ENCODE data around the gene FAH. TPM values are rescaled to one million over a fixed set of nuclear protein-coding genes. Genes with fewer than 3 reads are reported as not detected.

Gene FAH
- total RNA-seq, 1 experiment from 2014 or later, result 21.5 TPM

- H3K23ac ChIP-seq (ENCODE audit: insufficient read length, low read depth, low read length), result no peak overlapping the region
- no peak overlapping the region for H2BK5ac ChIP-seq (ENCODE audit: insufficient read length, low read length)
- no peak overlapping the region for H2BK15ac ChIP-seq (ENCODE audit: low read depth, low read length)
- no peak overlapping the region for H2AFZ ChIP-seq (ENCODE audit: low read length)
- no peak overlapping the region for H3K27ac ChIP-seq (ENCODE audit: insufficient read length, low read depth, low read length)
- Mint-ChIP-seq H3K9me3 (no peaks in the 10 kb centered on the region), H3K27me3 (ENCODE audit: low read depth) (no peaks in the 10 kb centered on the region), H3K4me1 (peaks cover 15 to 19% of the 10 kb centered on the region in 2 experiments), H3K27ac (peak overlapping the region in 1 of 3 experiments; percentile 3; a peak in 1 of 7 replicates), H3K4me3 (no peak overlapping the region), H3K36me3 (ENCODE audit: insufficient read depth in 1 of 3, low read depth in 3 of 3) (no peaks in the 10 kb centered on the region)
- no peak for TF ChIP-seq CTCF (conservative IDR thresholded peaks at IDR 0.05)
- no peak overlapping the region for H2BK120ac ChIP-seq (ENCODE audit: low read depth, low read length, poor library complexity, severe bottlenecking)
- no peaks in the 10 kb centered on the region for H3K4me1 ChIP-seq (ENCODE audit: insufficient read depth, low read length)
- no peaks in the 10 kb centered on the region for H3K23me2 ChIP-seq (ENCODE audit: insufficient read length, low read depth, low read length, poor library complexity, severe bottlenecking)
- no peak for DNase-seq
- no peak overlapping the region for H4K91ac ChIP-seq (ENCODE audit: insufficient read length, low read depth, low read length)
- no peak overlapping the region for H4K5ac ChIP-seq (ENCODE audit: insufficient read length, low read depth, low read length)
- H3K27me3 ChIP-seq (ENCODE audit: insufficient read depth, low read length), result no peaks in the 10 kb centered on the region
- no peak overlapping the region for H3K14ac ChIP-seq (ENCODE audit: insufficient read depth, low read length)
- no peak overlapping the region for H2BK20ac ChIP-seq (ENCODE audit: low read depth, low read length, poor library complexity, severe bottlenecking)
- H3K9ac ChIP-seq (ENCODE audit: extremely low read depth, insufficient read length, low read length), result no peak overlapping the region
- H3K4ac ChIP-seq (ENCODE audit: low read depth, low read length), result no peak overlapping the region
- H3T11ph ChIP-seq (ENCODE audit: low read length), result no peak overlapping the region
- no peaks in the 10 kb centered on the region for H4K20me1 ChIP-seq (ENCODE audit: control insufficient read depth, insufficient read depth, insufficient read length)
- H3K4me2 ChIP-seq (ENCODE audit: insufficient read depth, insufficient read length, low read length), result no peak overlapping the region
- no peaks in the 10 kb centered on the region for H3K9me3 ChIP-seq (ENCODE audit: control insufficient read depth, low read depth, low read length)
- H3K79me2 ChIP-seq (ENCODE audit: insufficient read depth, low read length), result peaks cover 6% of the 10 kb centered on the region; the same call in 1 of the 2 replicates
- H4K8ac ChIP-seq (replicated peaks; ENCODE audit: insufficient read length, low read depth, low read length), result no peak overlapping the region
- H3K79me1 ChIP-seq (ENCODE audit: insufficient read depth, low read depth, low read length, poor library complexity, severe bottlenecking), result peaks cover 2% of the 10 kb centered on the region
- no peak overlapping the region for H2AK5ac ChIP-seq (ENCODE audit: insufficient read length, low read length)
- no CpG with 5 or more reads among the region's 3 CpGs for WGBS (ENCODE audit: extremely low coverage, insufficient read length, low lambda C conversion rate)
- H3K18ac ChIP-seq (ENCODE audit: insufficient read length, low read depth, low read length), result no peak overlapping the region
- H2BK12ac ChIP-seq (ENCODE audit: insufficient read length, low read depth, low read length), result no peak overlapping the region
- H3K56ac ChIP-seq (ENCODE audit: insufficient read length, low read depth, low read length), result no peak overlapping the region
Measured at GRCh38 chr15:80109388-80109787, 43.4 kb upstream of the FAH start.

Data from H9 (cell line).